Measurements from ENCODE around the gene OR7D2.
"Not testable (repeated sequence)": the region's sequence is repeated elsewhere in the genome, so short reads cannot be mapped to it uniquely, and the experiment has no call there.

The OR7D2 gene

DNA sequence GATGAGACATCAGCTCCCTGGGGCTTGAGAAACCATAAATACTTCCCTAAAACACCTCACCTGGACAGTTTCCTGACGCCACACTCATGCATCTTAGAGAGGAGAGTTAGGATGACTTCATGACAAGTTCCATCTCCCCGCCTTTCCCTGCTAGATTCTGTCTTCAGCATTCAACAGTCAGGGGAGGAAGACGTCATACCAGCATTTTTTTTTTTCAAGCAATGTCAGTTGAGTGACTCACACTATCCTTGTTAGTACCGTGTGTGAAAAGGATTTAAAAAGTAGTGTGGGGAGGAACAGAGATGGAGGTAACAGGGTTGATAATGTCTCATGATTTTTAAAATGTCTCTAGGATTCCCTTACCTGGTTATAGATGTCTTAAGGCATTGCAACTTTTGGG lies at the start of gene OR7D2:
OR7D2 (plus strand) TSS at position 79 of the 400 bp plus-strand sequence. CDS start 6,803 bp downstream, outside the sequence.
- no peak for DNase-seq

DNA sequence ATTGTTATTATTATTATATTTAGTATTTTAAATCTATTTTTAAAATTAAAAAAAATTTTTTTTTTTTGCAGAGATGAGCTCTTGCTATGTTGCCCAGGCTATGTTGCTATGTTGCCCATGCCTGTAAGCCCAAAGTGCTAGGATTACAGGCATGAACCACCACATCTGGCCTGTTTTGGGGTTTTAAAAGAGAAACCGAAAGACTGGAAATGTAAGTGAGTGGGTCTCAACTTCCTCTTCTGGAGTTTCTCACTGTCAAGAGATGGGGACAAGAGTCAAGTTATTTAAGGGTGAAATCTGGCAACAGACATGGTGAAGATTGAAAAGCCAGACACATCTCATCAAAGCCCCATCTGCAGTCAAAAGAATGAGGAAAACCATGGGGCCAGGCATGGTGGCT lies 47.8 kb upstream of the OR7D2 start:
- DNase-seq: no peak

DNA sequence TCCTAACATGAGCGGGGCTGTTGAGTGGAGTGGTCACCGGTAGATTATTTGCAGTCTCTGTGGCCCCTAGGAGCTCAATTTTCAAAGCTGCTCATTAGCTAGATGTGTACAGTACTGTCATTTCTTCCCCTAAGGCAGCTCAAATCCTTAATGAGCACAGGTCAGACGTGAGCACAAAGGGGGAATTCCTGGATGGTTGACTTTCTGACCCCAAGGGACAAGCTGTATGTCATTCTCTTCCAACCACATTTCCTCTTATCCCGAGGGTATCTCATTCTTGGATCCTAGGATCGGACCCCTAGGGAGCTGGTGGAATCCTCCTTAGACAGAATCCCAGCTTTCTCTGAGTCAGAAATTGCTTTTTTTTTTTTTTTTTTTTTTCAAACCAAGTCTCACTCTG lies 46.4 kb upstream of the OR7D2 start:
- DNase-seq: no peak

DNA sequence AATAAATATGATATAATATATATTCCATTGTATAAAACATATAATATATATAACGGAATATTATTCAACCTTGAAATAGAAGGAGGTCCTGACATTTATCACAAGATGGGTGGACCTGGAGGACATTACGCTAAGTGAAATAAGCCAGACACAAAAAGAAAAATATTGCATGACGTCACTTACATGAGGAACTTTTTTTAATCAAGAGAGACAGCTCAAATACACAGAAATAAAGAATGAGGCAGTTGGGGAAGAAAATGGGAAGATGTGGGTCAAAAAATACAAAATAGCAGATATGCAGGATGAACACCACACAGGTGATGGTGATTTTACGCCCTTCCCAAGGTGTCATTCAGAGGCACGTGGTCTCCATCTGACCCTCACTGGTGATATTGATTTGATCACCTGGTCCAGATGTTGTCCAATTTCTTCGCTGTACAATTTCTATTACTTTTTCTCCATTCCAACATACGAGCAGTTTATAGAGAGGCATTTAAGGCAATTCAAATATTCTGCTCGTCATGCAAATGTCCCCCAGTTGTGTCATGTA lies 39.1 kb upstream of the OR7D2 start:
- no peak for DNase-seq

DNA sequence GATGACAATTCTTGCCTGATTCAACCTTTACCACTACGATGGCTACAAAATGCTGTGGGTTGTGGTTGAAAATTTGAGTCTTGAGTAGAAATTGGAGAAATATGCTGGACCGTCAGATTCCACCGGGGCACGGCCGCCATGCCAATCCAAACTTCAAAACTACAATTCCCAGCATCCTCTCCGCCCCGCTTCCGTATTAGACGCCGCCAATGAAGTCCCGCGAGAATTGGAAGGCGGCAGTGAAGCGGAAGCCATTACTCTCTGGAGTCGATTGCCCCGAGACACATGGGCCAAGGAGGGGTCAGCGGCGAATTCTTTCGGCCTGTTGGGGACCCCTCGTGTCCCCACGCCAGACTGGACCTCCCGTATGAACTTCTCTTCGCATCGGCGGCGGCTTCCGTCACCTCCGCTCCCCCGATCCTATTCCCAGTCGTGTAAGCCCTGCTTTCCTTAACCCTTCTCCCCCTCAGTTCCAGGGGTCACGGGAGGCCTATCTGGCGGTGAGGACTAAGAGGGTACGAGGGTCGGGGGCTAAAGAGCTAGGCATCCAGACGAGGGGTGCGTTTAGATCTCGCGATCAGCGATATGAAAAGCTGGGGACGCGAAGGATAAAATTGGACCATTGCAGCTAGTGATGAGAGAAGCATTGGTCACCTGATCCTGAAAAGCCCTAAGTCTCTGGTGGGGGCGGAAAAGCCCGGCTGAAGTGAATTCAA lies 38.5 kb upstream of the OR7D2 start, which contains the start of gene ZNF317:
ZNF317 (plus strand) TSS at position 239 of the 716 bp plus-strand sequence. CDS start 15,620 bp downstream, outside the sequence.
- peak; percentile 29 for DNase-seq

DNA sequence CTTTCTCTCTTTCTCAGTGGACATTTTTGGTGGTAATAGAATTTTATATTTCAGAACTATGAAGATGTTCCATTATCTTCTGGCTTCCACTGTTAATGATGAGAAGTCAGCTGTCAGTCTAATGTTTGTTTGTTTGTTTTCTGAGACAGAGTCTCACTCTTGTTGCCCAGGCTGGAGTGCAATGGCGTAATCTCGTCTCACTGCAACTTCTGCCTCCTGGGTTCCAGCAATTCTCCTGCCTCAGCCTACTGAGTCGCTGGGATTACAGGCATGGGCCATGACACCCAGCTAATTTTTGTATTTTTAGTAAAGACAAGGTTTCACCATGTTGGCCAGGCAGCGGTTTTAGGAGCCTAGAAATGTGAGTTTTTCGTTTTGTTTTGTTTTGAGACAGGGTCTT lies 33.9 kb upstream of the OR7D2 start:
- DNase-seq: no peak

DNA sequence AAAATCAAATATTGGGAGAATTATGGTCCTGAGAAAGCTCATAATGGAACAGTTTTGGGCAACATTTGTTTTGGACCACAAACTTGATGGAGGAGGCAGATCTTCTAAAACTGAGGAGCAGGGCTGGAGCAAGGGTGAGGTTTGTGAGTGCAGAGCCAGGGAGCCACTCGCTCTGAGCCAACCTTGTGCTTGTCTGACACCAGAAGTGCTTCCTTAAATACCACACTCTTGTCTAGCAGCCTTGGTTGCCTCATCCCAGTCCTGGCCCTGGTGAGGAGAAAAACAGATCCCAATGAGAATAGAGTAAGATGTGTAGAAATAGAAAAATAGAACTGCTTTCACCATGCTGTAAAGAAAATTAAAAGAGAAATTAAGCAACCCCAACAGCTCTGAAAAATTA lies 31.9 kb upstream of the OR7D2 start:
- no peak for DNase-seq

DNA sequence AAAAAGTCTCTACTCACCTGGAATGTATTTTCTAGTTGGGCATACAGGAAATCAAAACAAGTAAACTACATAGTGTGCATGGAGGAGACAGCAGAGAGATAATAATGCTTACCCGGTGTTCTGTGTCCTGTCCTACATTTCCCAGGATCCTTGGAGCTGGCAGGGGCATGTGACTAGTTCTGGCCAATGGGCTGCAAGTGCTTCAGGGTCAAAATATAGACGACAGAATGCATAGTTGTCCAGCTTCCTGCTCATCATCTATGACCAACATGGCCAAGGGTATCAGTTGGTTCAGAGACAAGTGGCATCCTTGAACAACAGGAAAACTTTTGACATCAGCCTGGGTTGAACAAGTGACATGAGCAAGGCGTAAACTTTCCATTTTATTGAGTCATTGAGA lies 30.1 kb upstream of the OR7D2 start:
- DNase-seq: no peak

DNA sequence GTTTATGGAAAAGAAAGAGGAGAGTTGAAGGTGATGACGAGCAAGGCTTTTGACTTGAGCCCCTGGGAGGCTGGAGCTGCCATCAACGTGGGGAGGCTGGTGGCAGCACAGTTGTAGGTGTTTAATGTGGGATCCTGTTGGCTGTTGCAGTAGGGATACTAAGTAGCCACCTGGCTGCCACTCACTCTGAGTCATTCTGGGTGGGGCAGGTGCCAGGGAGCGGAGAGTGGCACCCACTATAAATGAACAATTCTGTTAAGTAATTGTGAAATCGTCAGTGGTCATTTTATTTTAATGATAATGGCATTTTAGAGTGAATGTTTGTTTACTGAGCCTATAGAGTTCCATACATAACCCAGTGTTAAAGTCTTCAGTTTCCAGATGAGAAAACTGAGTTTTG lies 28.8 kb upstream of the OR7D2 start:
- no peak for DNase-seq

DNA sequence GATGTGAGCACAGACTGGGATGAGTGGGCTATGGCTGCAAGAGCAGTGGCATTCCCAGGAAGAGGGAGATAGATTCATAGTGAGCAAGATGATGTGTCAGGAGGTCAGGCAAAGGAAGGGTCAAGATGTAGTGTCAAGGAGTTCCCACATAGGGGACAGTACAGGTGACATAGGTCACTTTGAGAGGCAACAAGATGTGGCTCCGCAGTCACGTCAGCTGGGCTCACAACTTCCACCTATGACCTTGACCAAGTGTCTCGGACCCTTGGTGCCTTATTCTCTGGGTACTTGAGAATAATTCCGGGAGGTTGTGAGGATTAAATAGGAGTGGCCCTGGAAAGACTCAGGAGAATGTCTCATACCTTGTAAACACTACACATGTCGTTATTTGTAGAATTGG lies 28.1 kb upstream of the OR7D2 start:
- DNase-seq: no peak

DNA sequence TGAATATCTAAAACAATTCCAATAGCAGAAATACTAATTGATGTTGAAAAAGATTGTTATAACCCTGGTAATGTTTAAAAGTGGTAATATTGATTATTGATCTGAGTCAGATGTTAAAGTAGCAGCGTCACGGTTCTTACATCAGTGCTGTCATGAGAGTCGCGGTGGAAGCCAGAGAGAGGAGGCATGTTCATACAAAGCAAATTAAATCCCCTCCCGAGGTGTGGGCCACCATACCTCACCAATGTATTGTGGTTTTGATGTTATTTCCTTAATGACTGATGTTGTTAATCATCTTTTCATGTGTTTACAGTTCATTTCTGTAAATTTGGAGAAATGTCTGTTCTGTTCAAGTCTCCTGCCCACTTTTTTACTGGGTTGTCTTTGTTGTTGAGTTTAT lies 27.4 kb upstream of the OR7D2 start:
- no peak for DNase-seq

DNA sequence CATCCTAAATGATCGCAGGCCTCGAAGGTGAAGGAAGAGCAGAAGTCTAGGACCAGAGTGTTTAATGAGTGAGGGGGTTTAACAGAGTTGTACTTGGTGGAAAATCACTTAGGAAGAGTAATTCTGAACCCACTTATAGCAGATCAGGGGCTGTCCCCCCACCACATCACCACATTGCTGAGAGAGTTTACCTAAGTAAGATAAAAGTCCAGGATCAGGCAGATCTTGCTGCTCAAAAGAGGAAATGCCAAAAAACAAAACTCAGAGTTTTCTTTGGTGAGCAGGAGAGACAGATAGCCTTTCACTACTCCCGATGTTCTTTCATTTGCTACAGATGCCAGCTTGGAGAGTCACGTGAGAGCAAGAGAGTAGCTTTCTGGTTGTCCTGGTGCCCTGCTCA lies 23.2 kb upstream of the OR7D2 start:
- no peak for DNase-seq

DNA sequence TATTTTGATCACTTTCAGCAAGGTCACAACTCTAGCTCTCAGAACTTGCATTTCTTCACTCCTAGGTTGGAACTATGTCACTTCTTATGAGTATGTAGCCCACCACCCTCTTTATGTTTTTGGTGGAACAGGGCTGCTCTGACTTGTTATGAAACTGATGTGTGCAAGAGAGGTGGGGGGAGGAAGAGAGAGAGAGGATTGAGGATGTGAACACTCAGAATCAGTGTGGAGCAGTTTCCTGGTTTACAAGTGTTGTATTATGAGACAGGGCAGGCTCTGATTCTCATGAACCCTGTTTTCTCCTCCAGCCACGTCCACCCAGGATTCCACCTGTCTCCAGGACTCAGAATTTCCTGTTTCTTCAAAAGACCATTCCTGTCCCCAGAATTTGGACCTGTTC lies 22.5 kb upstream of the OR7D2 start:
- DNase-seq: no peak

DNA sequence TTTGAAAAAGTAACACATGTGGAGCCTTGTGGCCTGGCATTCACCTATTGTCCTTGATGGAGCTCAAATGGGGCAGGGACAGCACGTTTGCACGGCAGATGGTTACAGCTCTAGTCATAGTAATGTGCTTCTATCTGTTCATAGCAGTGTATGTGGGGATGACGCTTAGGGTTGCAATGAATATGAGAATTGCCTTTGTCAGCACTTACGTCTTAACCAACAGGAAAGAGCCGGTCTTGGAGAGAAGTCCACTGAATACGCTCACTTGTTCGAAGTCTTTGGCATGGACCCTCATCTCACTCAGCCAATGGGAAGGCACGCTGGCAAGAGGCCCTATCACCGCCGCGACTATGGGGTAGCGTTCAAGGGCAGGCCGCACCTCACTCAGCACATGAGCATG lies 18.9 kb upstream of the OR7D2 start:
- no peak for DNase-seq

DNA sequence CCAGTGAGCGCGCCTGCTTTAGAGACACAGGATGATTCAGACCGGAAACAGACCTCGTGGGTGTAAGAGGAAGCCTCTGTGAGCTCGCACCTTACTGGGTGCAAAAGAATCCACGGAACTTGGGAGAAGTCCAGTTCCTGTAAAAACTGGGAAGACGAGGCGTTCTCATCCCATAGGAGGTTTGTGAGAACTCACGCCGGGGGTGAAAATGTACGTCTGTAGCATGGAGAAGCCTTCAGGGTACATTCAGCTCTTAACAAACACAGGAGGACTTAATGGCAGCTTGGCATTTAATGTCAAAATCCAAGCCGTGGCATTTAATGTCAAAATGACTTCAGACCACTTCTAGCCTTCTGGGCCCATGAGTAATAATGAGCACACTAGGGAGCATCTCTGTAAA lies 17.4 kb upstream of the OR7D2 start:
- no peak for DNase-seq

DNA sequence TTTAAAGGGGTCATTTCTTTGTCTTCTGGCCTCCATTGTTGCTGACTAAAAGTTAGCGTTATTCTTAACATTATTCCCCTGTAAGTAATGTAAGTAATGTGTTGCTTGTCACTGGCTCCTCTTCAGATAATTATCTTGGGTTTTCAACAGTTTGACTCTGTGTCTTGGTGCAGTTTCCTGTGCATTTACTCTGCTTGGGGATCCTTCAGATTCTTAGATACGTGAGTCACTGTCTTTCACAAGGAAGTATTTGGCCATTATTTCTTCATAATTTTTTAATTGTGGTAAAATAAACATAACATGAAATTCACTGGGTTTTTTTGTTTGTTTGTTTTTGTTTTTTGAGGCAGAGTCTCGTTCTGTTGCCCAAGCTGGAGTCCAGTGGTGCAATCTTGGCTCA lies 13.5 kb upstream of the OR7D2 start:
- DNase-seq: no peak

DNA sequence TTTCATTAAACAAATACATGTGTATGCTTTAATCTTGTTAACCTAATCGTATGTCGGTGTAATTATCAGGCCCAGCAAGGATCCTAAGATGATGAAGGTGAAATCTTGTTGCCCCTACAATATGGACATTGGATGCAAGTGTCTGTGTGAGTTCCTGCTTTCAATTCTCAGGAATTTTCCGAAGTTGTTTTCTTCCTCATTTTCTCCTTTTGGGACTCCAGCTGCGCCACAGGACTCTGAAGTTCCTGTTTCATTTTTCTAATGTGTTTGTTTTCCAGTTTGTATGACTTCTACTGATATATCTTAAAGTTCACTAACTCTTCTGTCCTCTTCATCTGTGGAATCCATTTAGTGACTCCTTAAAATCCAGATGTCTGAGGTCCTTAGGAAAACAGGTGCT lies 11.9 kb upstream of the OR7D2 start:
- no peak for DNase-seq

DNA sequence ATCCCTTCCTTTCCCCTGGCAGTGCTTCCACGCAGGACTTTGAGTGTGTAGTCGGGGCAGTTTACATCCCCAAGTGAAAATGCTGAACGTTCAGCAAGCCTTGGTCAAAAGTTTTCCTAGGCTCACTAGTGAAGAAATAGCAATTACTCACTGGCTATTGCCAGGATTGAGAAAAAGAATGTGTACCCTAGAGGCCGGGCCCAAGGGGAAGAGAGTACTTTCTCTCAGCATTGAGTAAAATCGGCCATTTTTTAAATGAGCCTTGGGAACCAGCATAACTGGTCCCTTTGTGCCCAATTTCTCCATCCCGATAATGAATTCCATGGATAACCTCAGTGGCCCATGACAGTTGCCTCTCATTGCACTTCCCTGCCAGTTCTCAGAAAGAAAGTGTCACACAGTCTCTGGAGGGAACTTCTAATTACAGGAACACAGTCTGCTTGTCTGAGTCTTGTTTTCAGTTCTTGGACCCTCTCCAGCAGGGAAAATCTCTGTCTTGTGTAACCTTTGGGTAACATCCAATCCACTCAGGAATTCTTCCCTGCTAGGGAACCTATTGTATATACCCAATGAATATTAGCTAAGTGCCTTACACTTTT lies 7.3 kb upstream of the OR7D2 start:
- DNase-seq: no peak

DNA sequence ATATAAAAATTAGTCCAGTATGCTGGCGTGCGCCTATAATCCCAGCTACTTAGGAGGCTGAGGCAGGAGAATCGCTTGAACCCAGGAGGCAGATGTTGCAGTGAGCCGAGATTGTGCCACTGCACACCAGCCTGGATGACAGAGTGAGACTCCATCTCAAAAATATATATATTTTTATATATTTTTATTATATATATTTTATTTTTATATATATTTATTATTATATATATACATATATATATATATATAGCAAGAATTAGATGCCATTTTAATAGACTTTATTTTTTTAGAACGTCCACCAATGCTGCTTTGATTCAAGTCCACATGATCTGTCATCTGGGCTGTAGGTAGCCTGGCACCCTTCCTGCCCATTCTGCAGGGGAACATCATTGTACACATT lies 3.5 kb upstream of the OR7D2 start:
- DNase-seq: no peak

DNA sequence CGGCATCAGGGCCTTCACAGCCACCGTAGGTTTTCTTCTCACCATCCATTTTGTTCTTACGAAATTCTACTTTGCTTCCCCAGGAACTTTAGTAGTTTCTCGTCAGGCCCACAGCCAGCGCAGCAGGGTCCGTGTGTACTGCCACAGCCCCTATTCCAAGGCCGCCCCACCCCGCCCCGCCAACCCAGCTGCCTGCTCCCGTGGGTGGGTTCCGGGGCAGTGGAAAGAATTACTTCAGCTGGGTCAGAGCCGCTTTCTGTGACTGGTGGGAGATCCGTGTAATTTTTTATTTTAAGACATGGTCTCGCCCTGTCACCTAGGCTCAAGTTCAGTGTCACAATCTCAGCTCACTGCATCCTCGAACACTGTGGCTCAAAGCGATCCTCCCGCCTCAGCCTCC lies 4.2 kb downstream of the OR7D2 start:
- DNase-seq: no peak

DNA sequence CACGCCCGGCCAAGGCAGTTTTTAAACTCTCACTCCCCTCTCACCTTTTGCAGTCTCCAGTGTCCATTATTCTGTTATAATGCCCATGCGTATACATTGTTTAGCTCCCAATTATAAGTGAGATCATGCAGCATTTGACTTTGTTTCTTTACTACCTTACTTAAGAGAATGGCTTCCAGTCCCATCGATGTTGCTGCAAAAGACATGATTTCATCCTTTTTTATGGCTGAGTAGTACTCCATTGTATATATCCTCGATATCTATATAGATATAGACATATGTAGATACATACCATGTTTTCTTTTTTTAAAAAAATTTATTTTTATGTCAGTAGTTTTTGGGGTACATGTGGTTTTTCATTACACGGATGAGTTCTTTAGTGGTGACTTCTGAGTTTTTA lies 8.4 kb downstream of the OR7D2 start:
- no peak for DNase-seq

DNA sequence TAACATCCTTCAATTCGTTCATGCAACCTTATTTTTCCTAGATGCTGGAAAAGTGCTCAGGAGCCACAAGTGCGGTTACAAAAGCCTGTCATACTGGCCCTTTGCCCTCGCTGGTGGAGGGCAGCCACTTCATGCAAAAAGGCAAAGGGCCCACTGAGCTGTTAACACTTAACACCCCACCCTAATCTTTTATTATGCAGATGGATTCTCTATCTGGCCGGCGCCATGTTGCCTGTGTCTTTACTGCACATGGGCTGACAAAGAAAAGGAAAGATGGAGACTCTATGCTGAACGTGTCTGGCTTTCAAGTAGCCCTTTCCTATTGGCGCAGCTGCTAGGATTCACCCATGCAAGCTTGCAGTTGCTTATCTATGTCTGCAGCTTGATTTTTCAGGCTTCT lies 10.8 kb downstream of the OR7D2 start:
- no peak for DNase-seq

DNA sequence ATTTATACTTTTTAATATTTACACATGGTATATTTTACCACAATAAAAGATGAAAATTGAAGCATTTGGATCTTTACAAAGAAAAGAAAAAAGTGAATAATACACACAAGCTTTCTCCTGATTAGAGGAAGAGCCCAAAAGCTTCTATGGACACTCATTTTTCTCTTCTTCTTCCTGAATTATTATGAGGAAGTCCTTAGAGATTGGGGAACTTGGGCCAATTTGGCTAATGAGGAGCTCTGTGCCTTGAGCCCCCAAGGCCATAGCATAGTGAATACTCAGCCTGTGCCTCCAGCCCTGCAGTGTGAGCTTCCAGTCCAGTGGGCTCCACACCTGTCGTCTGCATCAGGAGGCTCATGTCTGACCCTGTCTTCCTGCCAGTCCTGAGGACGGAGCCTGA lies 19.3 kb downstream of the OR7D2 start:
- not testable (repeated sequence) for DNase-seq

DNA sequence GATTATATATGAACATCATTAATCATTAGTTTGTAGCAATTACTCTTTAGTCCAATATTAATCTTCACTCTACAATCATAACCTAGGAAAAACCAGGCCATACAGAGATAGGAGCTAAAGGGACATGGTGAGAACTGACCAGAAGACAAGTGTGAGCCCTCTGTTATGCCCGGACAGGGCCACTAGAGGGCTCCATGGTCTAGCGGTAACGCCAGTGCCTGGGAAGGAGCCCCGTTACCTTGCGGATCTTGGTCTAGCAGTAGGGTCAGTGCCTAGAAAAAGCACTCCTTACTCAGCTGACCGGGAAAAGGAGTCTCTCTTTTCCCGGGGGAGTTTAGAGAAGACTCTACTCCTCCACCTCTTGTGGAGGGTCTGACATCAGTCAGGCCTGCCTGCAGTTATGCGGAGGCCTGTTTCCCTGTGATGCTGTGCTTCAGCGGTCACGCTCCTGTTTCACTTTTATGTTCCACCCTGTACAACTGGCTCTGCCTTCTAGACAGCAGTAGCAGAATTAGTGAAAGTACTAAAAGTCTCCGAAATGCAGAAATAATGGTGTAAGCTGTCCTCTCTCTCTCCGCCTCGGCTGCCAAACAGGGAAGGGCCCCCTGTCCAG lies 26.8 kb downstream of the OR7D2 start:
- DNase-seq: peak; percentile 15
